HG03066 (cell line): ENCODE measurements around the gene SDR42E2.
"Not testable (repeated sequence)": the region's sequence is repeated elsewhere in the genome, so short reads cannot be mapped to it uniquely, and the experiment has no call there.

Experiments
- ATAC-seq: cut with Tn5 transposase; IDR thresholded peaks from one replicate; pipeline ENCODE4 v1.9.1; 2021; ENCODE audit warnings: low read depth; ENCODE audit not compliant: unreplicated experiment

SDR42E2 gene

DNA sequence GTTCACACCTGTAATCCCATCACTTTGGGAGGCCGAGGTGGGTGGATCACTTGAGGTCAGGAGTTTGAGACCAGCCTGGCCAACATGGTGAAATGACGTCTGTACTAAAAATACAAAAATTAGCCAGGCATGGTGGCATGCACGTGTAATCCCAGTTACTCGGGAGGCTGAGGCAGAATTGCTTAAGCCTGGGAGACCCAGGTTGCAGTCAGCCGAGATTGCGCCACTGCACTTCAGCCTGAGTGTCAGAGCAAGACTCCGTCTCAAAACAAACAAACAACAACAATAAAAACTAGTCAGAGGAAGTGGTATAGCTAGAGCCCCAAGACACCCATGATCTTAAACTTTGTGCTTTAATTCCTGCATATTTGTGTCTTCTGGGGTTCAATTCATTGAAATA lies 9.2 kb upstream of the SDR42E2 start:
- not testable (repeated sequence) for ATAC-seq

DNA sequence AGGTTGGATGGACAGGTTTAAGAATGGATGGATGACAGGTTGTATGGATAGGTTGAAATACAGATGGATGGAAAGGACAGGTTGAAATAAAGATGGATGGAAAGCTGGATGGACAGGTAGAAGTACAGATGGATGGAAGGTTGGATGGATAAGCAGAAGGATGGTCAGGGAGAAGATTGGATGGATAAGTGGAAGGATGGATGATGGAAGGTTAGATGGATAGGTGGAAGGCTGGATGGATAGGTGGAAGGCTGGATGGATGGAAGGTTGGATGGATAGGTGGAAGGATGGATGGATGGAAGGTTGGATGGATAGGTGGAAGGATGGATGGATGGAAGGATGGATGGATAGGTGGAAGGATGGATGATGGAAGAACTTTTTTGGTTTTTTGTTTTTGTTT lies 905 bp upstream of the SDR42E2 start:
- ATAC-seq, result no peak

GRCh38 chr16:22162656-22163009 lies 327 bp downstream of the SDR42E2 start:
- no peak for ATAC-seq

DNA sequence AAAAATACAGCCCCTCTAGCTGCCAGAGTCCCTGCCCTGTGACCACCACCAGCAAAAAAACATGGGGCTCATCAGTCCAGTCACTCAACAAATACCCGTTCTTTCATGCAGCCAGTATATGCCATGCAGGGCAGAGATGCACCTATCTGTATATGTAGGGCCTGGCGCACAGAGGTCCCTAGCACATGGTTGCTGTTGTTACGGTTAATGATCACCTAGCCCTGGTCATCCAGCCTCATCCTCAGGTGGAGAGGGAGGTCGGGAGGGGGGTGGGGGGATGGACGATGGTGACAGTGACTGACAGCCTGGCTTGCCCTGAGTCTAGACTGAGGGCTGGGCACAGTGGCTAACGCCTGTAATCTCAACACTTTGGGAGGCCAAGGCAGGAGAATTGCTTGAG lies 1.5 kb downstream of the SDR42E2 start:
- ATAC-seq, result no peak

DNA sequence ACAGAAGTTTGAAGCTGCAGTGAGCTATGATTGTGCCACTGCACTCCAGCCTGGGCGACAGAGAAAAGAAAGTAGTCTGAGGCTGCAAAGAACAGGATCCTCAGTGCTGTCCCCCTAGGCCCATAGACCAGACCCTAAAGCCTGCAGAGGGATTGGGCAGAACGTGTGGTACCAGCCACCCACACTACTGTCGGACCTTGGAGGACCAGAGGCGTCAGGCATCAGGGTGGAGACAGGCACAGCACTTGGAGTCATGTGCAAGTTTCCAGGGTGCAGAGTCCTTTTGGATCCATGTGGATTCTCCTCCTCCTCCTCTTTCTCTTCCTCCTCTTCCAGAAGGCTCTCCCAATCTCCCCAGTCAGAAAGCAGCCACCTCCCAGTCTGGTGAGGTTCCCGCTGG lies 2.2 kb downstream of the SDR42E2 start:
- no peak for ATAC-seq

DNA sequence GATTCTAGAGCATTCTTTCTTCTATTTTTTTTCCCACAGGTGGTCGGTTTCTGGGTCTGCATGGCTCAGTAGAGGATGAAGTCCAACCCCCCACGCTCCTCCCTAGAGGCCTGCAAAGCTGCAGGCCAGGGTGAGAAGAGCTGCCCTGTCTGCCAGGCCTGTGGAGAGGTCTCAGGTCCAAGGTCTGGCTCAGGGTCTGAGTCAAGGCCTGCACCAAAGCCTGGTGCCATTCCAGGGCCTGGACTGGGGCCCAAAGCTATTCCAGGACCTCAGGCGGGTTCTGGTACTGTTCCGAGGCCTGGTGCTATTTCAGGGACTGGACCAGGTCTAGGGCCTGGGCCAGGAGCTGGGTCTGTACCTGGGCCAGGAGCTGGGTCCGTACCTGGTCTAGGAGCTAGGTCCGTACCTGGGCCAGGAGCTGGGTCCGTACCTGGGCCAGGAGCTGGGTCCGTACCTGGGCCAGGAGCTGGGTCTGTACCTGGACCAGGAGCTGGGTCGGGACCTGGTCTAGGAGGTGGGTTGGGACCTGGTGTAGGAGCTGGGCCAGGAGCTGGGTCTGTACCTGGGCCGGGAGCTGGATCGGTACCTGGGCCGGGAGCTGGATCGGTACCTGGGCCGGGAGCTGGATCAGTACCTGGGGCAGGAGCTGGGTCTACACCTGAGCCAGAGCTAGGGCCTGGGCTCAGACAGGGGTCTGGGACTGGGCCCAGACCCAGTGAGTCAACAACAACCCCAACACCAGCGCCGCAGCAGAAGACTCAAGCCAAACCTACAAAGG lies 3.4 kb downstream of the SDR42E2 start:
- ATAC-seq, result no peak

- ATAC-seq, result no peak
These were observed 9.6 kb downstream of the SDR42E2 start for GRCh38 chr16:22171953-22172352.

- ATAC-seq, result not testable (repeated sequence)
These were observed 10.3 kb downstream of the SDR42E2 start for GRCh38 chr16:22172642-22173041.

GRCh38 chr16:22174642-22175041 lies 12.3 kb downstream of the SDR42E2 start:
- ATAC-seq, result no peak

- no peak for ATAC-seq
These were observed 15.9 kb downstream of the SDR42E2 start for GRCh38 chr16:22177968-22178930.

DNA sequence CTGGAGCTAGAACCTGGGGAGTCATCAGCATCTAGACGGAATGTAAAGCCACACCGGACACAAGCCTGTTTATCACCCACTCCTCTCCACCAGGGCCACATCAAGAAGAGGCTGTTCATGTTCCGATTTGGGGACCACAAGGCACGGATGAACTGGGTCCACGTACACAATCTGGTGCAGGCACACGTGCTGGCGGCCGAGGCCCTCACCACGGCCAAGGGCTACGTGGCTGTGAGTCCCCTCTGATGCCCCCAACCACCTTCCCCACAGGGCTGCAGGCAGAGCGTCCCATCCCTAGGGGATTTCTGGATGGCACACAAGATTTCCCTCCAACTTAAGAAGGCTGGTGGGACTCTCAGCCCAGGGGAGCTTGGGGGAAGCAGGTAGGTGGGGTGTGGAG lies 19.1 kb downstream of the SDR42E2 start:
- ATAC-seq, result no peak

GRCh38 chr16:22181843-22182242 lies 19.5 kb downstream of the SDR42E2 start:
- no peak for ATAC-seq

- ATAC-seq, result no peak
These were observed 21.0 kb downstream of the SDR42E2 start for GRCh38 chr16:22183335-22183734.

GRCh38 chr16:22183901-22184614 lies 21.8 kb downstream of the SDR42E2 start:
- no peak for ATAC-seq

DNA sequence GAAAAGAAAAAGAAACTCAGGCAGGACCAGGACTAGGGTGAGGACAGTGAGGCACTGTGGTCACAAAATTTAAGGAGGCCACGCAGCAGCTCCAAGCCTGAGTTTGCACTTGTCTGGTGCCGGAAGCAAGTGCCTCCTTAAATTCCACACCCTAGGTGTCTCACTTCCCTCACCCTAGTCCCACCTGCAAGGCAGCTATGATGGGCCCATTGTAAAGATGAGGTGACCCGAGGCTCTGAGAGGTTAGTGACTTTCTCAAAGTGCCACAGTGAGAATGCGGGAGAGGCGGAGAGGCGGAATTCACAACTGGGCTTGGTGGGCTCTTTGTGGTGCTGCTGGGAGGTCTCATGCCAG lies 22.3 kb downstream of the SDR42E2 start:
- no peak for ATAC-seq

DNA sequence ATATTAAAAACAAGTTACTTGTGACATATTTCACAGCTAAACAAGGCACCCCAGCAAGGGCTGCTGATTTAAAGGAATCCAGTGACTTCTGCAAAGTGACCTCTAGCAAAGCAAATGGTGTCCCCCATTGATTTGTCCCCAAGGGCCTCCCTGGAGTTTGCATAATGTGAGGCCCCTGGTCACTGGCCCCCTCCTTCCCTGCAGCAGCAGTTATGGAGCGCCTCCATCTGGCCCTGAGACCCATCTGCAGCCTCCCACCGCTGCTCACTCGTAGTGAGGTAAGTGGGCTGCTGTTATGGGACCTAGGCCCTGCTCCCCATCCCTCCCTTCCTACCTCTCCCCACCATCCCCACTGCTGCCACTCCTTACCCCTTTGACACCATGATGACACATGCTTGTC lies 24.2 kb downstream of the SDR42E2 start:
- no peak for ATAC-seq

DNA sequence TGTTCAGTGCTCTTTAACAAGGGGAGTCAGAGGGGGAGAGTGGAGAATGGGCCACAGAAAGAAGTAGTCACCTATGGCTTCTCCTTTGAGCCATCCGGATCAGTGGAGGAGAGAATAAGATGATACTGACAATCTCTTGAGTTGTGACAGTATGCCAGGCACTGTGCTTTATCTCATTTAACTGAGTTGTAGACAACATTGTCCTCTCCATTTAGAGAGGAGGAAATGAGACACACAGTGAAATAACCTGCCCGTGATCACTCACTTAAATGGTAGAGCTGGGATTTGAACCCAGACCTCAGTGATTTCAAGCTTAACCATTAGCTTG lies 25.9 kb downstream of the SDR42E2 start:
- ATAC-seq, result no peak

GRCh38 chr16:22188595-22189442 lies 26.5 kb downstream of the SDR42E2 start:
- ATAC-seq, result no peak

GRCh38 chr16:22189473-22190080 lies 27.3 kb downstream of the SDR42E2 start:
- ATAC-seq, result no peak
